ENCODE data around the gene HAUS8. TPM values are rescaled to one million over a fixed set of nuclear protein-coding genes. Genes with fewer than 3 reads are reported as not detected.

The HAUS8 gene
- total and polyA plus RNA-seq, 2 of the 8 experiments (the other 6 are each of a cell fraction or from before 2014, with no cell fraction given) = 18.4 to 23.2 TPM

DNA sequence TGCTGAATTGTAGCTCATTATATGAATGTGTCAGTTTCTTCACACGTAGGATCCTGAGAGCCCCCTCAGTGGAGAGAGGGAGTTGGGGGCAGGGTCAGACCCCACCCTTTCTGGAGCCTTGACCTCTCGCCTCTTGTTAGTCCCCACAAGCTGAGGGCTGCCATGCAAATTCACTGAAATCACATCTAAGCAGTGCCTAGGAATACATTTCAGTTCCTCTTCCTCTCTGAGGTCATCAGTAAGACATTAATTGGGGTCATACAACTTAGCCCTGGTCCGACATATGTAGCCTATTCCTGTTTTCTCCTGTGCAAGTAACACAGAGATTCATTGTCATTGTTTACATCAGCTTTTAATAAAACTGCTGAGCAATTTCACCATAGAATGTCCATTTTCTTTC, 30.3 kb upstream of the HAUS8 start (continued):
- TF ChIP-seq, protein P1, sequence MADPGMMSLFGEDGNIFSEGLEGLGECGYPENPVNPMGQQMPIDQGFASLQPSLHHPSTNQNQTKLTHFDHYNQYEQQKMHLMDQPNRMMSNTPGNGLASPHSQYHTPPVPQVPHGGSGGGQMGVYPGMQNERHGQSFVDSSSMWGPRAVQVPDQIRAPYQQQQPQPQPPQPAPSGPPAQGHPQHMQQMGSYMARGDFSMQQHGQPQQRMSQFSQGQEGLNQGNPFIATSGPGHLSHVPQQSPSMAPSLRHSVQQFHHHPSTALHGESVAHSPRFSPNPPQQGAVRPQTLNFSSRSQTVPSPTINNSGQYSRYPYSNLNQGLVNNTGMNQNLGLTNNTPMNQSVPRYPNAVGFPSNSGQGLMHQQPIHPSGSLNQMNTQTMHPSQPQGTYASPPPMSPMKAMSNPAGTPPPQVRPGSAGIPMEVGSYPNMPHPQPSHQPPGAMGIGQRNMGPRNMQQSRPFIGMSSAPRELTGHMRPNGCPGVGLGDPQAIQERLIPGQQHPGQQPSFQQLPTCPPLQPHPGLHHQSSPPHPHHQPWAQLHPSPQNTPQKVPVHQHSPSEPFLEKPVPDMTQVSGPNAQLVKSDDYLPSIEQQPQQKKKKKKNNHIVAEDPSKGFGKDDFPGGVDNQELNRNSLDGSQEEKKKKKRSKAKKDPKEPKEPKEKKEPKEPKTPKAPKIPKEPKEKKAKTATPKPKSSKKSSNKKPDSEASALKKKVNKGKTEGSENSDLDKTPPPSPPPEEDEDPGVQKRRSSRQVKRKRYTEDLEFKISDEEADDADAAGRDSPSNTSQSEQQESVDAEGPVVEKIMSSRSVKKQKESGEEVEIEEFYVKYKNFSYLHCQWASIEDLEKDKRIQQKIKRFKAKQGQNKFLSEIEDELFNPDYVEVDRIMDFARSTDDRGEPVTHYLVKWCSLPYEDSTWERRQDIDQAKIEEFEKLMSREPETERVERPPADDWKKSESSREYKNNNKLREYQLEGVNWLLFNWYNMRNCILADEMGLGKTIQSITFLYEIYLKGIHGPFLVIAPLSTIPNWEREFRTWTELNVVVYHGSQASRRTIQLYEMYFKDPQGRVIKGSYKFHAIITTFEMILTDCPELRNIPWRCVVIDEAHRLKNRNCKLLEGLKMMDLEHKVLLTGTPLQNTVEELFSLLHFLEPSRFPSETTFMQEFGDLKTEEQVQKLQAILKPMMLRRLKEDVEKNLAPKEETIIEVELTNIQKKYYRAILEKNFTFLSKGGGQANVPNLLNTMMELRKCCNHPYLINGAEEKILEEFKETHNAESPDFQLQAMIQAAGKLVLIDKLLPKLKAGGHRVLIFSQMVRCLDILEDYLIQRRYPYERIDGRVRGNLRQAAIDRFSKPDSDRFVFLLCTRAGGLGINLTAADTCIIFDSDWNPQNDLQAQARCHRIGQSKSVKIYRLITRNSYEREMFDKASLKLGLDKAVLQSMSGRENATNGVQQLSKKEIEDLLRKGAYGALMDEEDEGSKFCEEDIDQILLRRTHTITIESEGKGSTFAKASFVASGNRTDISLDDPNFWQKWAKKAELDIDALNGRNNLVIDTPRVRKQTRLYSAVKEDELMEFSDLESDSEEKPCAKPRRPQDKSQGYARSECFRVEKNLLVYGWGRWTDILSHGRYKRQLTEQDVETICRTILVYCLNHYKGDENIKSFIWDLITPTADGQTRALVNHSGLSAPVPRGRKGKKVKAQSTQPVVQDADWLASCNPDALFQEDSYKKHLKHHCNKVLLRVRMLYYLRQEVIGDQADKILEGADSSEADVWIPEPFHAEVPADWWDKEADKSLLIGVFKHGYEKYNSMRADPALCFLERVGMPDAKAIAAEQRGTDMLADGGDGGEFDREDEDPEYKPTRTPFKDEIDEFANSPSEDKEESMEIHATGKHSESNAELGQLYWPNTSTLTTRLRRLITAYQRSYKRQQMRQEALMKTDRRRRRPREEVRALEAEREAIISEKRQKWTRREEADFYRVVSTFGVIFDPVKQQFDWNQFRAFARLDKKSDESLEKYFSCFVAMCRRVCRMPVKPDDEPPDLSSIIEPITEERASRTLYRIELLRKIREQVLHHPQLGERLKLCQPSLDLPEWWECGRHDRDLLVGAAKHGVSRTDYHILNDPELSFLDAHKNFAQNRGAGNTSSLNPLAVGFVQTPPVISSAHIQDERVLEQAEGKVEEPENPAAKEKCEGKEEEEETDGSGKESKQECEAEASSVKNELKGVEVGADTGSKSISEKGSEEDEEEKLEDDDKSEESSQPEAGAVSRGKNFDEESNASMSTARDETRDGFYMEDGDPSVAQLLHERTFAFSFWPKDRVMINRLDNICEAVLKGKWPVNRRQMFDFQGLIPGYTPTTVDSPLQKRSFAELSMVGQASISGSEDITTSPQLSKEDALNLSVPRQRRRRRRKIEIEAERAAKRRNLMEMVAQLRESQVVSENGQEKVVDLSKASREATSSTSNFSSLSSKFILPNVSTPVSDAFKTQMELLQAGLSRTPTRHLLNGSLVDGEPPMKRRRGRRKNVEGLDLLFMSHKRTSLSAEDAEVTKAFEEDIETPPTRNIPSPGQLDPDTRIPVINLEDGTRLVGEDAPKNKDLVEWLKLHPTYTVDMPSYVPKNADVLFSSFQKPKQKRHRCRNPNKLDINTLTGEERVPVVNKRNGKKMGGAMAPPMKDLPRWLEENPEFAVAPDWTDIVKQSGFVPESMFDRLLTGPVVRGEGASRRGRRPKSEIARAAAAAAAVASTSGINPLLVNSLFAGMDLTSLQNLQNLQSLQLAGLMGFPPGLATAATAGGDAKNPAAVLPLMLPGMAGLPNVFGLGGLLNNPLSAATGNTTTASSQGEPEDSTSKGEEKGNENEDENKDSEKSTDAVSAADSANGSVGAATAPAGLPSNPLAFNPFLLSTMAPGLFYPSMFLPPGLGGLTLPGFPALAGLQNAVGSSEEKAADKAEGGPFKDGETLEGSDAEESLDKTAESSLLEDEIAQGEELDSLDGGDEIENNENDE (IDR thresholded peaks at IDR 0.05; ENCODE audit: insufficient replicate concordance, low read length) = no peak
- TF ChIP-seq RXRA (IDR thresholded peaks at IDR 0.05; ENCODE audit: insufficient read depth, low read depth, low read length) = no peak
- no peak for TF ChIP-seq SP1 (IDR thresholded peaks at IDR 0.05; ENCODE audit: low read depth, low read length)
- TF ChIP-seq BRCA1 (IDR thresholded peaks at IDR 0.05; ENCODE audit: low read depth, low read length) = no peak
- TF ChIP-seq, protein P2, sequence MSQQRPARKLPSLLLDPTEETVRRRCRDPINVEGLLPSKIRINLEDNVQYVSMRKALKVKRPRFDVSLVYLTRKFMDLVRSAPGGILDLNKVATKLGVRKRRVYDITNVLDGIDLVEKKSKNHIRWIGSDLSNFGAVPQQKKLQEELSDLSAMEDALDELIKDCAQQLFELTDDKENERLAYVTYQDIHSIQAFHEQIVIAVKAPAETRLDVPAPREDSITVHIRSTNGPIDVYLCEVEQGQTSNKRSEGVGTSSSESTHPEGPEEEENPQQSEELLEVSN (IDR thresholded peaks at IDR 0.05) = no peak
- TF ChIP-seq RBBP5 (IDR thresholded peaks at IDR 0.05; ENCODE audit: borderline replicate concordance, low read depth, low read length) = no peak
- no peak for TF ChIP-seq SAP30 (IDR thresholded peaks at IDR 0.05; ENCODE audit: insufficient read depth, insufficient replicate concordance, low read length)
- TF ChIP-seq ASH2L (IDR thresholded peaks at IDR 0.05; ENCODE audit: low read length) = no peak
- TF ChIP-seq SIRT6 (IDR thresholded peaks at IDR 0.05; ENCODE audit: low read length) = no peak
- no peak for TF ChIP-seq TBP (IDR thresholded peaks at IDR 0.05; ENCODE audit: low read depth, low read length)
- TF ChIP-seq HDAC2 (IDR thresholded peaks at IDR 0.05; ENCODE audit: borderline replicate concordance in 1 of 2, low read depth in 2 of 2, low read length in 2 of 2) = no peak

Data from H1 (cell line).